Measurements from ENCODE around the gene CDYL2.
A peak's percentile ranks its signal among the peaks of the same experiment; 100 is the strongest.

The CDYL2 gene

DNA sequence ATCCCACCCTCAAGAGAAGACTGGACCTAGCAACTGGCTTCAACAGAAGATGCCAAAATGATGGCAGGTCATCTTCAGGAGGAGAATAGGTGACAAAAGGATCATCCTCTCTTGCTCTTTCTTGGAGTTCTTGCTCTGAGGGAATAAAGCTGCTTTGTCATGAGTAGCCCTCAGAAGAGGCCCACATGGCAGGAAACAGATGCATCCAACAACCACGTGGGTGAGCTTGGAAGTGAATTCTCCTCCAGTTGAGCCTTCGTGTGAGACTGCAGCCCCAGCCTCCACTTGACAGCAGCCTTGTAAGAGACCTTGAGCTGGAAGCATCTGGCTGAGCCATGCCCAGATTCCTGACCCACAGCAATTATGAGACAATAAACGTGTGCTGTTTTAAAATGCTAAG is 176.1 kb downstream of the CDYL2 start:
- TF ChIP-seq GATA3 (IDR thresholded peaks at IDR 0.05; ENCODE audit: low read depth, low read length) (no peak), GATA2 (IDR thresholded peaks at IDR 0.05; ENCODE audit: low read depth, low read length) (no peak)

- no peak for TF ChIP-seq GATA3 (IDR thresholded peaks at IDR 0.05; ENCODE audit: low read depth, low read length)
- TF ChIP-seq GATA2 (IDR thresholded peaks at IDR 0.05; ENCODE audit: low read depth, low read length) = no peak
Measured at GRCh38 chr16:80627108-80627507, 177.3 kb downstream of the CDYL2 start.

GRCh38 chr16:80623376-80623775 is 181.0 kb downstream of the CDYL2 start:
- TF ChIP-seq GATA3 (IDR thresholded peaks at IDR 0.05; ENCODE audit: low read depth, low read length) (no peak), GATA2 (IDR thresholded peaks at IDR 0.05; ENCODE audit: low read depth, low read length) (no peak)

GRCh38 chr16:80622007-80622406 is 182.4 kb downstream of the CDYL2 start:
- TF ChIP-seq GATA3 (IDR thresholded peaks at IDR 0.05; ENCODE audit: low read depth, low read length) = no peak
- TF ChIP-seq GATA2 (IDR thresholded peaks at IDR 0.05; ENCODE audit: low read depth, low read length) = no peak

- TF ChIP-seq GATA3 (IDR thresholded peaks at IDR 0.05; ENCODE audit: low read depth, low read length) = no peak
- no peak for TF ChIP-seq GATA2 (IDR thresholded peaks at IDR 0.05; ENCODE audit: low read depth, low read length)
Measured at GRCh38 chr16:80620736-80621605, 183.4 kb downstream of the CDYL2 start.

DNA sequence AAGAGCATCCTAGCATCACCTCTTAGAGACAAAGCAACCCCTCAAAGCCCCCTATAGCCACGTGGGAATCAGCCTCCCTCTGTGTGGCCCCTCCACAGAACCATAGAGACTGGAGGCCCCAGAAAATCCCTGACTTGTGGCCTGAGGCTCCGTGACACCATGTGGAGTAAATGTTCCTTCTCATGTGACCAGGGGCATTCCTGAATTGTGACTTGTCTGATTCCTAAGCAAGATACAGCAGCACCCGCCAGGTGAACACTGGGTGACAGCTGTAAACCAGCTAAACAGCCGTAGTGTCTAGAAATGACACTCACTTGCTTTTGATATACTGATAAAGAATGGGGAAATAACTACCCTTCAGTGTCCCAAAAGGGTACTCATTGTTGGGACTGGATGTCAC is 184.6 kb downstream of the CDYL2 start:
- no peak for TF ChIP-seq GATA2 (IDR thresholded peaks at IDR 0.05; ENCODE audit: low read depth, low read length)
- TF ChIP-seq GATA3 (IDR thresholded peaks at IDR 0.05; ENCODE audit: low read depth, low read length) = no peak

DNA sequence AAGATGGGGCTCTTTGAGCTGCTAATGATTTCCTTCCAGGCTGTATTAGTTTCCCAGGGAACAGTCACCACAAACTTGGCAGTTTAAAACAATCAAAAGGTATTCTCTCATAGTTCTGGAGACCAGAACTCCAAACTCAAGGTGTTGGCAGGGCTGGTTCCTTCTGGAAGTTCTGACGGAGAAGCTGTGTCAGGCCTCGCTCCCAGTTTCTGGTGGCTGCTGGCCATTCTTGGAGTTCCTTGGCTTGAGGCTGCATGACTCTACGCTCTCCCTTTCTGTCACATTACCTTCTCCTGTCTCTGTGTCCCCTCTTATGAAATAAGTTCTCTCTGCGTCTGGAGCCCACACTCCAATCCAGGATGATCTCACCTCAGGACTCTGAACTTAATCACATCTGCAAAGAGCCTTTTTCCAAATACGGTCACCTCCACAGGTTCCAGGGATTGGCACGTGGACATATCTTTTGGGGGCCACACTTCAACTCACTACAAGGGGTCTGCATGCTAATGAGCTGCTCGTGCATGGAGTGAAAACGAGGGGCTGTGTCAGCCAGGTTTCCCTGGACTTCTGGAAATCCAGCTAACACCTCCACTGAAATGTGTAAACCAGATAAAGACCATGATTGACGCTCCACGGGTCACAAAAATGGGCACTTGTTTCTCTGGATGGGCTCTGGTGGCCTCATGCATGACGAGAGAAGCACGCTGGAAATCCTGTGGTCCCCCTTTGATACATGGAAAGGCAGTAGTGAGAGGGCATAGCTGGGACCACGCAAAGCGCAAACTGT is 185.3 kb downstream of the CDYL2 start:
- TF ChIP-seq GATA3 (IDR thresholded peaks at IDR 0.05; ENCODE audit: low read depth, low read length) = no peak
- TF ChIP-seq GATA2 (IDR thresholded peaks at IDR 0.05; ENCODE audit: low read depth, low read length) = no peak

- TF ChIP-seq GATA2 (IDR thresholded peaks at IDR 0.05; ENCODE audit: low read depth, low read length) = no peak
- no peak for TF ChIP-seq GATA3 (IDR thresholded peaks at IDR 0.05; ENCODE audit: low read depth, low read length)
Measured at GRCh38 chr16:80616362-80616761, 188.0 kb downstream of the CDYL2 start.

- TF ChIP-seq GATA3 (IDR thresholded peaks at IDR 0.05; ENCODE audit: low read depth, low read length) (no peak), GATA2 (IDR thresholded peaks at IDR 0.05; ENCODE audit: low read depth, low read length) (peak; percentile 76)
Measured at GRCh38 chr16:80615735-80616134, 188.7 kb downstream of the CDYL2 start.

DNA sequence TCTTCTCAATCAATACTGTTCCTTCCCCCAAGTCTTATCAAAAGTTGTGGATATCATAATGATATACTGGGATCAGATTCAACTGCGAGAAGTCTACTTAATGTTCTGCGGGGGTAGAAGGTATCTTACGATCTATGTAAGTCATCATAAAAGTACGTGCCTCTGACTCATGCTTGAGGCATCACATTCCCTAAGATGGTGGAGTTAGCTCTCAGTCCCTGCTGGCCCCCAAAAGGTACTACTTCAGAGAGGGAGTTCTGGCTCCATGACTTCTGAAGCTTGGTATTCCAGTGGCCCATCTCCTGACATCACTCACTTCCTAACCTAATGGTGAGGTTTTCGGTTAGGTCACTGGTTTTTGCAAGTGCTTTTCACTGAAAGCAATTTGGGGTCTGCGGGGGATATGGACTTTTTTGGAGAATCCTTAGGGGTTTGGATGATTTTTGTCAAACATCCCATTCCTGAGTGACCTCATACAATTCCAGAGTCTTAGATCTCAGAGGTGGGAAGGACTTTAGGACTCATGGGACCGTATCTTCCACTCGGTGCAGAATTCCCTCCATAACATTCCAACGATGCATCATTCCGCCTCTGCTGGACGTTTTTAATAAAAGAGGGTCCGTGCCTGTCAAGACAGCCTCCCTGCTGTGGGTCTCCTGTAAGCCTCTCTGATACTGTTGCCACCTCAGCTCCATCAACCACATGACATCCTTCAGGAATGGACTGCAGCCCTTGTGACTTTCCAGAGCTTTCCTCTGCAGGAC is 189.3 kb downstream of the CDYL2 start:
- TF ChIP-seq GATA2 (IDR thresholded peaks at IDR 0.05; ENCODE audit: low read depth, low read length) (no peak), GATA3 (IDR thresholded peaks at IDR 0.05; ENCODE audit: low read depth, low read length) (no peak)

DNA sequence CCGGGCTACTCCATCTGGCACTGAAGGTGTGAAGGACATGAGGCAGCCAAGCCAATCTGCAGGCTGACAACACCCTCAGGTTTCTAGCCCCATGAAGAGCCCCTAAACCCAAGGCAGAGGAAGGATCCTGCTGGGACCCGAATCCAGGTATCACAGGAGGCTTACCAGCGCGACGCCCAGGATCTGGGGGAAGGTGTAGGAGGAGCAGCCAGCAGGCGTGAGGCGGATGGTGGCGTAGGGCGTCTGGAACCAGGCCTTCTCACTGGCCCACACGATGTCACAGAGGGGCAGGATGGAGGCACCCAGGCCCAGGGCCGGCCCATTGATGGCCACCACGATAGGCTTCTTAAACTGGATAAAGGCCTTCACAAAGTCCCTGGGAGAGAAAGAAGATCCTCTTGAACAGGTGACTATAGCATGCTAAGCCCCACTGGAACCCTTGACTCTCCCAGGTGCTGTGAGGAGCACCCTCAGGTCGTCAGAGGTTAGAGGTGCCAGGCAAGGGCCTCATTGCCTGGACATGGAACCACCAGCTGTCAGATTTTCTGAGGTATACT is 191.9 kb downstream of the CDYL2 start:
- TF ChIP-seq GATA3 (IDR thresholded peaks at IDR 0.05; ENCODE audit: low read depth, low read length) (no peak), GATA2 (IDR thresholded peaks at IDR 0.05; ENCODE audit: low read depth, low read length) (no peak)

- TF ChIP-seq GATA3 (IDR thresholded peaks at IDR 0.05; ENCODE audit: low read depth, low read length) (no peak), GATA2 (IDR thresholded peaks at IDR 0.05; ENCODE audit: low read depth, low read length) (no peak)
Measured at GRCh38 chr16:80611930-80612327, 192.5 kb downstream of the CDYL2 start.

DNA sequence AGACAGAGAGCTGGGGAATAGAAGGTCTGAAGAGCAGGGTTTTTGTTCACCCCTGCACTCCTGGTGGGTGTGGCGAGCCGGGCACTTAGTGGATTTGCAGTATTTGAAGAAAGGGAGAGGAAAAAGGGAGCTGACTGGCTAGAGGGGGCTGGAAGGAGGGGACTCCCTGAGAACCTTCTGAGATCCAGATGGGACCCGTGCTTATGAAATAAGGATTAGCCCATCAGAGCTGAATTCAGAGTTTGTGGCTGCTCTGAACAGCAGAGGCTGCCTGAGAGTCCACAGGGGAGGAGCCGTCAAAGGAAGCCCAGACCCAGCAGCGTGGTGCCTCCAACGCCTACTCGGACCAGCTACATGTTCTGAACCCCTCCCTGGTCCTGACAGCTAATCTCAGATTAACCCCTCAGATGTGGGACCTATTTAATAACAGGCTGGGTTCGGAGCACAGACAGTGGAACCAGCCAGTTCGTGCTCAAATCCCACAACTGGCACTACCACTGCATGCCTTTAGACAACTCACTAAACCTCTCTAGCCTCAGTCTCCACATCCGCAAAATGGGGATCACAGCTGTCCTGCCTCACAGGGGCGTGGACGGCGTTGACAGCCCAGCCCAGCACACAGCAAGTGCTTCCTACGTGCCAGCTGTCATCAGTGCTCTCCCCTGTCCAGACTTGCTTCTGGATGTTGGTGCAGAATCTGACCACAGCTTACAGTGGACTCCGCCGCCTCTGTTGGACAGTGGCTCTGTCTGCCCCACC is 193.0 kb downstream of the CDYL2 start:
- TF ChIP-seq GATA3 (IDR thresholded peaks at IDR 0.05; ENCODE audit: low read depth, low read length) = no peak
- no peak for TF ChIP-seq GATA2 (IDR thresholded peaks at IDR 0.05; ENCODE audit: low read depth, low read length)
